Mesenchymal stem cell (in vitro differentiated cells and primary cell): ENCODE data around the gene CBX2.
A peak's percentile ranks its signal among the peaks of the same experiment; 100 is the strongest.

Experiments used
- DNase-seq: peaks from one replicate; pipeline ENCODE4 v3.0.0-alpha.2; 2013
- H2AFZ ChIP-seq: one replicate; pipeline ENCODE4 v1.6.1; 2013; ENCODE audit warnings: low read depth, mild to moderate bottlenecking, control low read depth, inconsistent platforms, low read length, moderate library complexity
- H2AK5ac ChIP-seq: 2 replicates; pipeline ENCODE4 v1.6.1; 2013; ENCODE audit warnings: low read length, moderate library complexity, mild to moderate bottlenecking, inconsistent platforms; ENCODE audit not compliant: severe bottlenecking
- H2BK120ac ChIP-seq: one replicate; pipeline ENCODE4 v1.6.1; 2013; ENCODE audit warnings: low read depth, mild to moderate bottlenecking, inconsistent platforms, low read length, moderate library complexity
- H2BK12ac ChIP-seq, 2 experiments: one replicate each; pipeline ENCODE4 v1.6.1; 2013; ENCODE audit warnings: inconsistent platforms in 2 of 2, low read length in 2 of 2, mild to moderate bottlenecking in 2 of 2, moderate library complexity in 2 of 2, control low read depth in 1 of 2
- H2BK15ac ChIP-seq: one replicate; pipeline ENCODE4 v1.6.1; 2013; ENCODE audit warnings: mild to moderate bottlenecking, low read depth, inconsistent platforms; ENCODE audit not compliant: poor library complexity, severe bottlenecking
- H2BK5ac ChIP-seq: 2 replicates; pipeline ENCODE4 v1.6.1; 2013; ENCODE audit warnings: low read depth, mild to moderate bottlenecking, low read length, control low read depth, inconsistent platforms; ENCODE audit not compliant: poor library complexity, severe bottlenecking
- H3K14ac ChIP-seq, 2 experiments: one replicate each; pipeline ENCODE4 v1.6.1; 2013; ENCODE audit warnings: inconsistent platforms in 2 of 2, low read length in 2 of 2, control low read depth in 1 of 2, mild to moderate bottlenecking in 1 of 2, moderate library complexity in 1 of 2
- H3K18ac ChIP-seq, 2 experiments: one replicate each; pipeline ENCODE4 v1.6.1; 2013; ENCODE audit warnings: inconsistent platforms in 2 of 2, low read length in 2 of 2, control low read depth in 1 of 2, low read depth in 1 of 2, mild to moderate bottlenecking in 1 of 2
- H3K23ac ChIP-seq, 2 experiments: one replicate each; pipeline ENCODE4 v1.6.1; 2013; ENCODE audit warnings: inconsistent platforms in 2 of 2, low read length in 2 of 2, mild to moderate bottlenecking in 2 of 2, moderate library complexity in 2 of 2, control low read depth in 1 of 2
- H3K27ac ChIP-seq: 2 replicates; pipeline ENCODE4 v1.5.1; 2013; ENCODE audit warnings: mild to moderate bottlenecking, moderate library complexity, low read length, control low read depth, inconsistent platforms; ENCODE audit not compliant: poor library complexity, severe bottlenecking
- H3K27me3 ChIP-seq, 2 experiments: 2 replicates each; pipeline versions ENCODE4 v1.6.1 to v1.7.0; 2013; ENCODE audit warnings: low read length in 2 of 2, mild to moderate bottlenecking in 2 of 2, moderate library complexity in 2 of 2, control low read depth in 1 of 2, inconsistent platforms in 1 of 2; ENCODE audit not compliant: control insufficient read depth in 1 of 2, insufficient read depth in 1 of 2
- H3K36me3 ChIP-seq, 2 experiments: 2 replicates each; pipeline versions ENCODE4 v1.6.1 to v1.7.0; 2013; ENCODE audit warnings: low read length in 2 of 2, control low read depth in 1 of 2, inconsistent platforms in 1 of 2, low read depth in 1 of 2, mild to moderate bottlenecking in 1 of 2; ENCODE audit not compliant: insufficient read depth in 2 of 2, control insufficient read depth in 1 of 2
- H3K4ac ChIP-seq, 2 experiments: one replicate each; pipeline ENCODE4 v1.6.1; 2013; ENCODE audit warnings: inconsistent platforms in 2 of 2, low read length in 2 of 2, mild to moderate bottlenecking in 2 of 2, moderate library complexity in 2 of 2, control low read depth in 1 of 2, low read depth in 1 of 2
- H3K4me1 ChIP-seq: 2 replicates; pipeline ENCODE4 v1.6.1; 2013; ENCODE audit warnings: low read depth, low read length, control low read depth; ENCODE audit not compliant: control insufficient read depth, insufficient read depth
- H3K4me2 ChIP-seq: 2 replicates; pipeline ENCODE4 v1.6.1; 2013; ENCODE audit warnings: low read length, mild to moderate bottlenecking, inconsistent platforms; ENCODE audit not compliant: poor library complexity, severe bottlenecking
- H3K4me3 ChIP-seq, 2 experiments: 2 replicates each; pipeline versions ENCODE4 v1.5.1 to v1.7.0; 2013; ENCODE audit warnings: low read length in 2 of 2, mild to moderate bottlenecking in 2 of 2, control low read depth in 1 of 2, low read depth in 1 of 2; ENCODE audit not compliant: insufficient read depth in 1 of 2
- H3K79me1 ChIP-seq: replicated peaks from 2 replicates; pipeline ENCODE4 v1.6.1; 2013; ENCODE audit warnings: mild to moderate bottlenecking, control low read depth, low read length, inconsistent platforms; ENCODE audit not compliant: poor library complexity, severe bottlenecking
- H3K9ac ChIP-seq: 2 replicates; pipeline ENCODE4 v1.7.0; 2013; ENCODE audit warnings: mild to moderate bottlenecking, low read length, moderate library complexity
- H3K9me3 ChIP-seq: 2 replicates; pipeline ENCODE4 v1.7.0; 2013; ENCODE audit warnings: mild to moderate bottlenecking, low read length; ENCODE audit not compliant: control insufficient read depth
- H4K8ac ChIP-seq: one replicate; pipeline ENCODE4 v1.6.1; 2013; ENCODE audit warnings: inconsistent platforms, mild to moderate bottlenecking, low read length, moderate library complexity
- H4K91ac ChIP-seq: one replicate; pipeline ENCODE4 v1.6.1; 2013; ENCODE audit warnings: mild to moderate bottlenecking, low read length, inconsistent platforms
- WGBS: methylation state at CpG from one replicate; pipeline ENCODE4 v1.1.7; 2013; ENCODE audit warnings: mixed read lengths; 5-methylcytosine and 5-hydroxymethylcytosine counted together

The CBX2 gene

DNA sequence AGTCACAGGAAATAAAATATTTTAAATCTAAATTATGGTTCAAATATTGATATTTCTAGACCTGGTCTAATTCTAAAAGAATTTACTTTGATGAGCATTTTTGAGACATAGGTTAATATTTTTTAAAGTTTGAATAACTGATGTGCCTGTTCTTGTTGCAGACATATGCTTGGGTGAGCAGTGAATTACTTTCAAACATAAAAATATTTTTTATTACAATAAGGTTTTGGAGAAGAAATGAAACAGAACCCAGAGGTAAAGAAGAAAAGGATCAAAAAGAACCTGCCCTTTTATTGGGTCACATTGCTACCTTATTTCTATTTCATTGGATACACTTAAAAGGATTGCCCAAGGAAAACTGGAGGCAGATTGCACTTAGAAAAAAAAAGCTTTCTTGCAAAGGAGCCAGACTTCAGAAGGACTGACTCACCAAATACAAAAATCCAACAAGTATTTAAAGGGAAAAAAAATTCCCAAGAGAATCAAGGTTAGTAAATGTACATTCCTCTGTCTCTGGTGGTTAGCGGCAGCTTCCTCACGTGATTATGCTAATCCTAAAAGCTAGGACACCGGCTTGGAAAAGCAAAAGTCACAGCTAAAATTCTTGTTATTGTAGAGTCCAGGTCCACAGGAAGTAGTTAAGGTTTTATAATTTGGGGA is 28.7 kb upstream of the CBX2 start:
- no peak overlapping the region for H2BK12ac ChIP-seq
- peak; percentile 67 for DNase-seq
- H3K4ac ChIP-seq, result no peak overlapping the region
- H2AFZ ChIP-seq, result no peak overlapping the region
- WGBS, result 9% methylated on average over 3 of the region's 3 CpGs
- no peak overlapping the region for H3K27ac ChIP-seq
- no peak overlapping the region for H4K91ac ChIP-seq
- no peaks in the 10 kb centered on the region for H3K79me1 ChIP-seq
- H3K23ac ChIP-seq, result no peak overlapping the region
- H3K14ac ChIP-seq, result no peak overlapping the region
- no peak overlapping the region for H2BK15ac ChIP-seq
- H2AK5ac ChIP-seq, result no peak overlapping the region
- H2BK5ac ChIP-seq, result no peak overlapping the region
- H3K18ac ChIP-seq, result no peak overlapping the region
- no peak overlapping the region for H3K9ac ChIP-seq
- H2BK120ac ChIP-seq, result no peak overlapping the region
- peaks cover 60 to 79% of the 10 kb centered on the region in 2 experiments for H3K27me3 ChIP-seq
- no peaks in the 10 kb centered on the region for H3K36me3 ChIP-seq
- peaks cover 14% of the 10 kb centered on the region for H3K4me1 ChIP-seq
- no peak overlapping the region for H4K8ac ChIP-seq
- no peaks in the 10 kb centered on the region for H3K9me3 ChIP-seq
- no peak overlapping the region for H3K4me3 ChIP-seq
- H3K4me2 ChIP-seq, result no peak overlapping the region

DNA sequence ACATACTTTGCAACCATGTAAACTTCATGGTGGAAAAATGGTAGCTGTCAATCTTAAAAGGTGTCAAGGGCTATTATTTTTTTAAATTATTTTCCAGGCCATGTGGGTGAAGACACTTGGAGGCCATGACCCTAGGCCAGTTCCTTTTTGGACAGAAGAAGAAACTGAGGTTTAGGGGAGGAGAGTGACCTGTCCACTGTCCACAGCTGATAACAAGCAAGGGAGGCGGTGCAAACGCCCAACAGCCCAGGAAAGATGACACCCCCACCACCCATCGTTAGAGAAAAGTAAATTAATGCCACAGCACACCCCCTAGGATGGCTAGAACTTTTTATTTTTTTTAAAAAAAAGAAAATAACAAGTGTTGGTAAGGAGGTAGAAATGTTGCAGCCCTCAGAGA is 28.0 kb upstream of the CBX2 start:
- Histone ChIP-seq H3K9ac (no peak overlapping the region), H3K18ac (no peak overlapping the region), H3K27ac (no peak overlapping the region), H3K4me2 (no peak overlapping the region), H2BK120ac (no peak overlapping the region), H4K8ac (no peak overlapping the region), H3K4me1 (peaks cover 14% of the 10 kb centered on the region), H3K27me3 (peaks cover 64 to 80% of the 10 kb centered on the region in 2 experiments), H2BK5ac (no peak overlapping the region), H3K79me1 (no peaks in the 10 kb centered on the region), H2BK12ac (no peak overlapping the region), H3K14ac (no peak overlapping the region), H3K4me3 (no peak overlapping the region), H2AFZ (no peak overlapping the region), H3K9me3 (no peaks in the 10 kb centered on the region), H3K4ac (no peak overlapping the region), H2BK15ac (no peak overlapping the region), H3K23ac (no peak overlapping the region), H2AK5ac (no peak overlapping the region), H4K91ac (no peak overlapping the region), H3K36me3 (no peaks in the 10 kb centered on the region)
- no peak for DNase-seq
- WGBS, result no CpG with 5 or more reads among the region's 3 CpGs

GRCh38 chr17:79750650-79751545 is 27.1 kb upstream of the CBX2 start:
- H4K91ac ChIP-seq, result no peak overlapping the region
- no peaks in the 10 kb centered on the region for H3K9me3 ChIP-seq
- H2BK12ac ChIP-seq, result no peak overlapping the region
- no peak overlapping the region for H3K27ac ChIP-seq
- no peak overlapping the region for H2BK5ac ChIP-seq
- no peak overlapping the region for H3K4ac ChIP-seq
- no peak overlapping the region for H4K8ac ChIP-seq
- no peak overlapping the region for H2BK15ac ChIP-seq
- no peak overlapping the region for H2AK5ac ChIP-seq
- peaks cover 55 to 77% of the 10 kb centered on the region in 2 experiments for H3K27me3 ChIP-seq
- no peak overlapping the region for H3K14ac ChIP-seq
- H2BK120ac ChIP-seq, result no peak overlapping the region
- no peak for DNase-seq
- 91% methylated on average over 7 of the region's 13 CpGs for WGBS
- H3K79me1 ChIP-seq, result no peaks in the 10 kb centered on the region
- no peak overlapping the region for H3K23ac ChIP-seq
- H3K9ac ChIP-seq, result no peak overlapping the region
- no peak overlapping the region for H3K4me2 ChIP-seq
- peaks cover 14% of the 10 kb centered on the region for H3K4me1 ChIP-seq
- H3K18ac ChIP-seq, result no peak overlapping the region
- no peak overlapping the region for H2AFZ ChIP-seq
- no peaks in the 10 kb centered on the region for H3K36me3 ChIP-seq
- no peak overlapping the region for H3K4me3 ChIP-seq

DNA sequence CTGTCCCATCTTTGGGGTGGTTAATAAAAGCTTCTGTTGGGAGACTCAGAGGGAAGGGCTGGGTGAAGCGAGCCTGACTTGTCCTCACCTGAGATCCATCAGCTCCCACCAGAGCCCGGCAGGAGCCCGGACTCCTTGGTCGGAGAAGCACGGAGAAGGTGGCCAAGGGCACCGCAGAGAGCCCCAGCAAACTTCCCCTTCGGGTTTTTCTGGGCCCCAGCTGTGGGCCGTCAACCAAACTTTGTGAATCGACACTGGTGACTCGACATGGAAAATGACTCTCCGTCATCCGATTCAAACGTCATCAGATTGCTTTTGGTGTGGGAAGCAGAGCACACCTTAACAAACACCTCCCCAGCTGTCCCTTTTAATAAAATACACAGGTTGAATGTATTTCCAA is 25.8 kb upstream of the CBX2 start:
- no peak overlapping the region for H4K91ac ChIP-seq

More for the DNA sequence above, 25.8 kb upstream of the CBX2 start:
- peaks cover 12% of the 10 kb centered on the region for H3K4me1 ChIP-seq
- no peak overlapping the region for H3K4me2 ChIP-seq
- H3K4me3 ChIP-seq, result no peak overlapping the region
- H3K18ac ChIP-seq, result no peak overlapping the region
- no peak overlapping the region for H2BK120ac ChIP-seq
- no peak overlapping the region for H2BK5ac ChIP-seq
- H4K8ac ChIP-seq, result no peak overlapping the region
- H3K23ac ChIP-seq, result no peak overlapping the region
- no peak overlapping the region for H2BK15ac ChIP-seq
- no peak overlapping the region for H3K14ac ChIP-seq
- no peak overlapping the region for H2AK5ac ChIP-seq
- no peak overlapping the region for H2BK12ac ChIP-seq
- no peak overlapping the region for H3K9ac ChIP-seq
- H3K27ac ChIP-seq, result no peak overlapping the region
- H3K4ac ChIP-seq, result no peak overlapping the region
- 93% methylated on average over 13 of the region's 13 CpGs for WGBS
- no peaks in the 10 kb centered on the region for H3K36me3 ChIP-seq
- H3K79me1 ChIP-seq, result no peaks in the 10 kb centered on the region
- no peaks in the 10 kb centered on the region for H3K9me3 ChIP-seq
- H3K27me3 ChIP-seq, result peaks cover 49 to 73% of the 10 kb centered on the region in 2 experiments
- DNase-seq, result no peak
- H2AFZ ChIP-seq, result no peak overlapping the region
